HCT116 (cell line): ENCODE measurements around the gene MTSS2. TPM values are rescaled to one million over a fixed set of nuclear protein-coding genes. Genes with fewer than 3 reads are reported as not detected.

Experiments used
- ATAC-seq: fragments of 200-7000 bp; cut with Tn5 transposase; 2 replicates; pipeline ENCODE4 v1.9.1; 2020; ENCODE audit warnings: mild to moderate bottlenecking, moderate library complexity
- BruUV-seq: library from RNA; stranded (reverse); fragments of 400-500 nt; replicated peaks from 2 replicates; lab custom pipeline; 2021; lab: Mats Ljungman, UMichigan
- CTCF ChIA-PET: fragments of 300-600 bp; sonication (Branson Sonifier 250); formaldehyde crosslinking; loops from one replicate; lab custom pipeline; 2021; ENCODE audit warnings: antibody characterized with exemption; lab: Charles Lee
- POLR2A ChIA-PET: fragments of 300-600, 350-600 bp; sonication (Branson Sonifier 250); formaldehyde crosslinking; loops from one replicate; lab custom pipeline; 2021; ENCODE audit warnings: antibody characterized with exemption; lab: Charles Lee
- RAD21 ChIA-PET, 2 experiments: fragments of 300-600 bp; sonication (Branson Sonifier 250); formaldehyde crosslinking; loops; one replicate each; lab custom pipeline; 2023; ENCODE audit warnings: low total read pairs in 2 of 2; ENCODE audit not compliant: uncharacterized antibody in 2 of 2, unreplicated experiment in 2 of 2, low non-redundant PET in 1 of 2; lab: Charles Lee
- DNase-seq: peaks from one replicate; pipeline ENCODE4 v3.0.0-alpha.2; 2010; ENCODE audit warnings: low read depth, low spot score
- H2AFZ ChIP-seq: fragments of 200-600 bp; shearing (Covaris generic), sonication (generic); 2 replicates; pipeline ENCODE4 v1.6.1; 2017; ENCODE audit warnings: low read depth, mixed run types, mixed read lengths, antibody characterized with exemption, low read length; ENCODE audit not compliant: poor library complexity, severe bottlenecking
- H3K27ac ChIP-seq: 2 replicates; pipeline ENCODE4 v1.5.1; 2012; ENCODE audit warnings: low read depth, low read length
- H3K27me3 ChIP-seq: fragments of 200-600 bp; sonication (generic); 2 replicates; pipeline ENCODE4 v1.6.1; 2016; ENCODE audit warnings: mixed run types, low read length, mixed read lengths; ENCODE audit not compliant: insufficient read depth
- H3K36me3 ChIP-seq, 2 experiments: fragments of 200-500 bp in 1 of 2; fragments of 200-600 bp in 1 of 2; sonication (Bioruptor generic) in 1 of 2; sonication (generic) in 1 of 2; 2 replicates each; pipeline versions ENCODE4 v1.5.1 to v1.6.1; 2014 to 2016; ENCODE audit warnings: low read length in 2 of 2, inconsistent platforms in 1 of 2, mixed read lengths in 1 of 2, mixed run types in 1 of 2; ENCODE audit not compliant: insufficient read depth in 2 of 2, control insufficient read depth in 1 of 2
- H3K4me1 ChIP-seq, 2 experiments: fragments of 200-600 bp in 1 of 2; sonication (generic) in 1 of 2; 2 replicates each; pipeline versions ENCODE4 v1.5.1 to v1.6.1; 2012 to 2017; ENCODE audit warnings: low read length in 2 of 2, inconsistent platforms in 1 of 2, mild to moderate bottlenecking in 1 of 2, mixed read lengths in 1 of 2, mixed run types in 1 of 2, moderate library complexity in 1 of 2; ENCODE audit not compliant: insufficient read depth in 2 of 2, control insufficient read depth in 1 of 2
- H3K4me2 ChIP-seq: fragments of 200-600 bp; sonication (generic); 2 replicates; pipeline ENCODE4 v1.6.1; 2017; ENCODE audit warnings: mixed run types, low read length, mixed read lengths
- H3K4me3 ChIP-seq, 2 experiments: fragments of 200-600 bp in 1 of 2; sonication (generic) in 1 of 2; replicated peaks in 1 of 2; 2 replicates each; pipeline ENCODE4 v1.5.1; 2011 to 2016; ENCODE audit warnings: low read length in 2 of 2, control low read depth in 1 of 2, low read depth in 1 of 2, mild to moderate bottlenecking in 1 of 2, mixed read lengths in 1 of 2, mixed run types in 1 of 2
- H3K79me2 ChIP-seq: fragments of 200-600 bp; sonication (generic); 2 replicates; pipeline ENCODE4 v1.6.1; 2017; ENCODE audit warnings: mild to moderate bottlenecking, mixed run types, low read length, moderate library complexity, mixed read lengths; ENCODE audit not compliant: insufficient read depth
- H3K9ac ChIP-seq: fragments of 200-600 bp; sonication (generic); 2 replicates; pipeline ENCODE4 v1.6.1; 2016; ENCODE audit warnings: low read length, mixed read lengths
- H3K9me2 ChIP-seq: fragments of 200-600 bp; sonication (generic), shearing (Covaris generic); 2 replicates; pipeline ENCODE4 v1.6.1; 2017; ENCODE audit warnings: mixed run types, mild to moderate bottlenecking, moderate library complexity; ENCODE audit not compliant: insufficient read depth
- H3K9me3 ChIP-seq, 2 experiments: fragments of 200-500 bp in 1 of 2; fragments of 200-600 bp in 1 of 2; sonication (Bioruptor generic) in 1 of 2; sonication (generic) in 1 of 2; 2 replicates each; pipeline ENCODE4 v1.6.1; 2014 to 2017; ENCODE audit warnings: low read length in 2 of 2, mixed read lengths in 2 of 2, inconsistent platforms in 1 of 2, low read depth in 1 of 2, mild to moderate bottlenecking in 1 of 2, mixed run types in 1 of 2, moderate library complexity in 1 of 2; ENCODE audit not compliant: control insufficient read depth in 1 of 2, insufficient read depth in 1 of 2
- H4K20me1 ChIP-seq: fragments of 200-600 bp; sonication (generic), shearing (Covaris generic); 2 replicates; pipeline ENCODE4 v1.6.1; 2017; ENCODE audit warnings: mixed run types, mild to moderate bottlenecking, moderate library complexity; ENCODE audit not compliant: insufficient read depth
- ATF3 ChIP-seq: IDR thresholded peaks from 2 replicates; pipeline ENCODE4 v1.6.1; 2012
- CEBPB ChIP-seq: IDR thresholded peaks from 2 replicates; pipeline ENCODE4 v1.6.1; 2012; ENCODE audit warnings: low read depth
- CTCF ChIP-seq, 3 experiments: fragments of 200-600 bp in 1 of 3; sonication (generic) in 1 of 3; IDR thresholded peaks in 2 of 3; conservative IDR thresholded peaks in 1 of 3; 2 replicates each; pipeline ENCODE4 v1.5.1; 2012 to 2017; ENCODE audit warnings: low read depth in 2 of 3, low read length in 2 of 3, antibody characterized with exemption in 1 of 3, borderline replicate concordance in 1 of 3, control low read depth in 1 of 3, mild to moderate bottlenecking in 1 of 3, mixed read lengths in 1 of 3, mixed run types in 1 of 3, moderate library complexity in 1 of 3; ENCODE audit not compliant: insufficient read depth in 1 of 3
- ELF1 ChIP-seq: IDR thresholded peaks from 2 replicates; pipeline ENCODE4 v1.6.1; 2012; ENCODE audit warnings: low read depth, borderline replicate concordance
- EZH2phosphoT487 ChIP-seq: fragments of 200-600 bp; IDR thresholded peaks from 2 replicates; pipeline ENCODE4 v1.6.1; 2018; ENCODE audit warnings: antibody characterized with exemption, borderline replicate concordance
- FOSL1 ChIP-seq: IDR thresholded peaks from 2 replicates; pipeline ENCODE4 v1.6.1; 2012; ENCODE audit warnings: low read depth
- POLR2AphosphoS5 ChIP-seq: IDR thresholded peaks from 2 replicates; pipeline ENCODE4 v1.6.1; 2011; ENCODE audit warnings: mild to moderate bottlenecking, low read depth, low read length, moderate library complexity
- RAD21 ChIP-seq: IDR thresholded peaks from 2 replicates; pipeline ENCODE4 v1.6.1; 2012; ENCODE audit warnings: low read depth, mild to moderate bottlenecking
- REST ChIP-seq: IDR thresholded peaks from 2 replicates; pipeline ENCODE4 v1.6.1; 2012; ENCODE audit warnings: low read depth
- SIN3A ChIP-seq: IDR thresholded peaks from 2 replicates; pipeline ENCODE4 v1.6.1; 2012; ENCODE audit warnings: low read depth
- SP1 ChIP-seq: IDR thresholded peaks from 2 replicates; pipeline ENCODE4 v1.6.1; 2012; ENCODE audit warnings: low read depth
- SRF ChIP-seq: IDR thresholded peaks from 2 replicates; pipeline ENCODE4 v1.6.1; 2012; ENCODE audit warnings: low read depth
- ZBTB33 ChIP-seq: IDR thresholded peaks from 2 replicates; pipeline ENCODE4 v1.6.1; 2011; ENCODE audit warnings: mild to moderate bottlenecking, low read length, moderate library complexity; ENCODE audit not compliant: insufficient replicate concordance; ENCODE audit errors: extremely low read depth
- ZFX ChIP-seq: fragments of 450-650 bp; IDR thresholded peaks from 2 replicates; pipeline ENCODE4 v1.6.1; 2017
- ZNF274 ChIP-seq: fragments of 200-500 bp; sonication (Bioruptor generic); IDR thresholded peaks from 2 replicates; pipeline ENCODE4 v1.6.1; 2014; ENCODE audit warnings: mild to moderate bottlenecking, low read depth, low read length, inconsistent platforms
- intact Hi-C: fragments of 100-400 bp; cut with micrococcal nuclease; formaldehyde crosslinking; loops from 2 replicates; pipeline ENCODE4 v1.10.0; 2022
- total RNA-seq: library from RNA; stranded (reverse); gene quantifications from one replicate; pipeline ENCODE4 v1.2.1, GENCODE V29; 2021; ENCODE audit not compliant: unreplicated experiment

Gene MTSS2
- total RNA-seq, 1 experiment from 2014 or later = 41.8 TPM

GRCh38 chr16:70656065-70656711 is 29.7 kb downstream of the MTSS2 start:
- H3K9me3 ChIP-seq = no peaks in the 10 kb centered on the region
- POLR2A ChIA-PET = no interaction called here

More at GRCh38 chr16:70656065-70656711, 29.7 kb downstream of the MTSS2 start:
- Histone ChIP-seq H3K79me2 (no peaks in the 10 kb centered on the region), H3K4me2 (no peak overlapping the region), H2AFZ (no peak overlapping the region), H3K9me2 (no peaks in the 10 kb centered on the region), H3K27ac (no peak overlapping the region), H3K9ac (no peak overlapping the region), H3K4me3 (no peak overlapping the region), H3K4me1 (peaks cover 0 to 8% of the 10 kb centered on the region in 2 experiments; a peak in 2 of 4 replicates), H4K20me1 (no peaks in the 10 kb centered on the region), H3K36me3 (no peaks in the 10 kb centered on the region), H3K27me3 (no peaks in the 10 kb centered on the region)
- ChIA-PET RAD21 (no interaction called here), CTCF (interaction anchor here (4.4 kb wide), 1 partner anchor 114 kb away, joined by 43 read pairs; no protein-coding TSS in a partner anchor)
- BruUV-seq = no TSS peak
- TF ChIP-seq REST (no peak), EZH2phosphoT487 (no peak), ZFX (no peak), CEBPB (no peak), SP1 (no peak), FOSL1 (no peak), CTCF (IDR thresholded peaks at IDR 0.05 in 2 of 3, conservative IDR thresholded peaks at IDR 0.05 in 1 of 3; ENCODE audit: borderline replicate concordance in 1 of 3, insufficient read depth in 1 of 3, low read depth in 2 of 3, low read length in 2 of 3) (no peak), RAD21 (no peak), SRF (no peak), SIN3A (no peak), ATF3 (no peak), ELF1 (no peak), ZBTB33 (no peak), POLR2AphosphoS5 (no peak), ZNF274 (no peak)
- intact Hi-C loops = loop anchor here (10.0 kb wide), 1 partner anchor 131 kb away; the partner anchor contains the start of genes COG4 and SF3B3
- ATAC-seq (no peak), DNase-seq (no peak)
